ENCODE results near the gene TIPARP. TPM values are rescaled to one million over a fixed set of nuclear protein-coding genes. Genes with fewer than 3 reads are reported as not detected.

TIPARP gene
- total and polyA plus RNA-seq, 2 of the 8 experiments (the other 6 are each of a cell fraction or from before 2014, with no cell fraction given): 1.6 to 5.8 TPM

- no peaks in the 10 kb centered on the region for H3K36me3 ChIP-seq (ENCODE audit: control insufficient read depth in 2 of 4, insufficient read depth in 4 of 4, low read length in 3 of 4)
- WGBS, 2 experiments (ENCODE audit: extremely low coverage in 1 of 2, insufficient coverage in 1 of 2, insufficient read length in 1 of 2, insufficient replicate concordance in 2 of 2, low coverage in 1 of 2, low lambda C conversion rate in 2 of 2, missing lambda C conversion rate in 1 of 2): 89% methylated on average over 5 of the region's 5 CpGs; no CpG with 5 or more reads in 1 of the 2 experiments
- H3K9me3 ChIP-seq (ENCODE audit: insufficient read depth in 2 of 2, low read depth in 1 of 2, low read length in 1 of 2): peaks cover 0 to 4% of the 10 kb centered on the region in 2 experiments; a peak in 1 of 4 replicates
- TF ChIP-seq E2F6 (IDR thresholded peaks at IDR 0.05): no peak
- TF ChIP-seq JUN (IDR thresholded peaks at IDR 0.05; ENCODE audit: low read depth, low read length): no peak
- TF ChIP-seq GABPA (IDR thresholded peaks at IDR 0.05; ENCODE audit: borderline replicate concordance, insufficient read depth, low read length): no peak
- TF ChIP-seq HDAC6 (IDR thresholded peaks at IDR 0.05; ENCODE audit: low read depth, low read length): no peak
- no peak for TF ChIP-seq SIN3A (conservative IDR thresholded peaks at IDR 0.05 in 1 of 2, IDR thresholded peaks at IDR 0.05 in 1 of 2; ENCODE audit: low read depth in 1 of 2, low read length in 2 of 2)
- no peak for TF ChIP-seq TAF7 (optimal IDR thresholded peaks at IDR 0.05; ENCODE audit: borderline replicate concordance, low read depth, low read length)
- H2BK5ac ChIP-seq (ENCODE audit: low read depth, low read length): no peak overlapping the region
- no peak overlapping the region for H4K91ac ChIP-seq (replicated peaks; ENCODE audit: insufficient read length, low read length)
- no peaks in the 10 kb centered on the region for H3K27me3 ChIP-seq (replicated peaks in 1 of 4; ENCODE audit: control insufficient read depth in 3 of 4, extremely low read depth in 1 of 4, insufficient read depth in 3 of 4, low read length in 3 of 4)
- no peaks in the 10 kb centered on the region for H3K4me1 ChIP-seq (replicated peaks in 1 of 4; ENCODE audit: control insufficient read depth in 3 of 4, insufficient read depth in 4 of 4, low read length in 3 of 4)
- no peak overlapping the region for H2BK20ac ChIP-seq (ENCODE audit: low read length)
- no peak overlapping the region for H2BK15ac ChIP-seq (ENCODE audit: low read length)
- no peak for FAIRE-seq
- no peak overlapping the region for H2AFZ ChIP-seq (ENCODE audit: low read length)
- H3K18ac ChIP-seq (ENCODE audit: extremely low read depth, low read length): no peak overlapping the region
- H2BK12ac ChIP-seq (ENCODE audit: low read depth, low read length): no peak overlapping the region
- DNase-seq (ENCODE audit: low read depth in 1 of 2, low spot score in 2 of 2): no peak
- POLR2A ChIA-PET (ENCODE audit: partially characterized antibody): no interaction called here
- no peak overlapping the region for H3K4ac ChIP-seq (replicated peaks; ENCODE audit: insufficient read length, low read depth, low read length)
- H4K8ac ChIP-seq (ENCODE audit: extremely low read depth, insufficient read depth, low read length): no peak overlapping the region
- no peak overlapping the region for H3K4me2 ChIP-seq (ENCODE audit: insufficient read depth in 1 of 2, low read depth in 2 of 2, low read length in 2 of 2)
- H3K23ac ChIP-seq (ENCODE audit: insufficient read length): no peak overlapping the region
- H4K5ac ChIP-seq (ENCODE audit: insufficient read length, low read depth, low read length): no peak overlapping the region
- H3K4me3 ChIP-seq (ENCODE audit: extremely low read depth in 1 of 4, insufficient read depth in 2 of 4, low read depth in 3 of 4, low read length in 4 of 4): no peak overlapping the region
- no peak overlapping the region for H3K27ac ChIP-seq (ENCODE audit: low read depth, low read length)
- CTCF ChIA-PET (ENCODE audit: partially characterized antibody): no interaction called here
- H4K20me1 ChIP-seq (replicated peaks in 1 of 2; ENCODE audit: control insufficient read depth in 1 of 2, insufficient read depth in 2 of 2, low read length in 2 of 2): no peaks in the 10 kb centered on the region
- H3K14ac ChIP-seq (ENCODE audit: insufficient read length): no peak overlapping the region
- no peaks in the 10 kb centered on the region for H3K79me1 ChIP-seq (ENCODE audit: low read depth, low read length)
- no peak overlapping the region for H3K56ac ChIP-seq (replicated peaks; ENCODE audit: insufficient read length, low read depth, low read length)
- H3K9ac ChIP-seq (replicated peaks in 1 of 4; ENCODE audit: extremely low read depth in 1 of 4, low read depth in 3 of 4, low read length in 3 of 4): no peak overlapping the region
- no peak overlapping the region for H2BK120ac ChIP-seq (replicated peaks; ENCODE audit: low read depth, low read length)
- no peak overlapping the region for H2AK5ac ChIP-seq (ENCODE audit: low read depth, low read length)
- H3K79me2 ChIP-seq (ENCODE audit: control insufficient read depth in 1 of 2, insufficient read depth in 2 of 2, low read length in 2 of 2): no peaks in the 10 kb centered on the region
- no peaks in the 10 kb centered on the region for H3K23me2 ChIP-seq (ENCODE audit: low read depth, low read length)
Observed at GRCh38 chr3:156738251-156738650, 63.9 kb downstream of the TIPARP start.
